Stomach (tissue), 9 donors: ENCODE results near the gene VSTM2B. TPM values are rescaled to one million over a fixed set of nuclear protein-coding genes. Genes with fewer than 3 reads are reported as not detected.

Source experiments
- DNase-seq, 2 donors: peaks; one replicate each; pipeline versions ENCODE4 v3.0.0 to v3.0.0-alpha.2; 2013 to 2019
- H3K27ac ChIP-seq, 5 donors: fragments of 200-600 bp in 4 of 5; sonication (generic) in 4 of 5; one replicate each; pipeline ENCODE4 v1.5.1; 2013 to 2019; ENCODE audit warnings: mild to moderate bottlenecking in 1 of 5, moderate library complexity in 1 of 5
- H3K27me3 ChIP-seq, 3 donors: fragments of 200-600 bp; sonication (generic); one replicate each; pipeline ENCODE4 v1.5.1; 2017 to 2019; ENCODE audit warnings: mixed run types in 1 of 3
- H3K36me3 ChIP-seq, 4 donors: fragments of 200-600 bp; sonication (generic); 1 replicate in 3 of 4; 2 replicates in 1 of 4; pipeline ENCODE4 v1.5.1; 2016 to 2019
- H3K4me1 ChIP-seq, 4 donors: fragments of 200-600 bp; sonication (generic); one replicate each; pipeline ENCODE4 v1.5.1; 2016 to 2019
- H3K4me3 ChIP-seq, 4 donors: fragments of 200-600 bp; sonication (generic) in 3 of 4; one replicate each; pipeline ENCODE4 v1.5.1; 2016 to 2019; ENCODE audit warnings: mild to moderate bottlenecking in 1 of 4
- H3K9me3 ChIP-seq, 4 donors: fragments of 200-600 bp; sonication (generic); one replicate each; pipeline ENCODE4 v1.5.1; 2016 to 2019
- EP300 ChIP-seq: sonication (generic); formaldehyde crosslinking; IDR thresholded peaks from one replicate; pipeline ENCODE4 v1.6.1; 2017; ENCODE audit warnings: antibody characterized with exemption
- POLR2A ChIP-seq, 4 donors: fragments of 450-650 bp; IDR thresholded peaks; one replicate each; pipeline ENCODE4 v1.6.1; 2016; ENCODE audit warnings: antibody characterized with exemption in 4 of 4, control low read depth in 2 of 4, mild to moderate bottlenecking in 1 of 4, moderate library complexity in 1 of 4
- POLR2AphosphoS5 ChIP-seq, 3 donors: sonication (generic); formaldehyde crosslinking; IDR thresholded peaks; one replicate each; pipeline ENCODE4 v1.6.1; 2016; ENCODE audit warnings: antibody characterized with exemption in 3 of 3
- WGBS, 5 donors: extraction: QIAGEN DNeasy Blood & Tissue Kit in 3 of 5; methylation state at CpG; one replicate each; pipeline versions ENCODE4 v1.1.5 to v1.1.7; 2013 to 2018; 5-methylcytosine and 5-hydroxymethylcytosine counted together
- intact Hi-C: fragments of 100-400 bp; cut with DNase I; formaldehyde crosslinking; loops from one replicate; pipeline ENCODE4 v1.15.1; 2023; ENCODE audit warnings: low total_unique reads
- polyA plus RNA-seq, 3 donors: library from polyadenylated mRNA; stranded (reverse); fragments of 200-250 nt; gene quantifications; one replicate each; pipeline ENCODE4 v1.2.3, GENCODE V29; 2013
- total RNA-seq, 5 donors: library from RNA; depleted of rRNA; stranded (reverse); fragments of >200 nt; gene quantifications; one replicate each; pipeline versions ENCODE4 v1.1.0 to v1.2.3, GENCODE V29; 2014 to 2016
- TF ChIP-seq, protein P1 (sequence below), 7 experiments: fragments of 450-650 bp in 4 of 7; fragments of 200-600 bp in 3 of 7; sonication (generic) in 3 of 7; IDR thresholded peaks; one replicate each; pipeline ENCODE4 v1.5.1; 2016 to 2019; ENCODE audit warnings: antibody characterized with exemption in 7 of 7, control low read depth in 2 of 7, mild to moderate bottlenecking in 1 of 7
- donor health status: healthy with polysubstance abuse.
- donor health status: Bipolar disorder and iron deficiency.
- donor health status: healthy.

The VSTM2B gene
- total and polyA plus RNA-seq, 8 donors = not detected

DNA sequence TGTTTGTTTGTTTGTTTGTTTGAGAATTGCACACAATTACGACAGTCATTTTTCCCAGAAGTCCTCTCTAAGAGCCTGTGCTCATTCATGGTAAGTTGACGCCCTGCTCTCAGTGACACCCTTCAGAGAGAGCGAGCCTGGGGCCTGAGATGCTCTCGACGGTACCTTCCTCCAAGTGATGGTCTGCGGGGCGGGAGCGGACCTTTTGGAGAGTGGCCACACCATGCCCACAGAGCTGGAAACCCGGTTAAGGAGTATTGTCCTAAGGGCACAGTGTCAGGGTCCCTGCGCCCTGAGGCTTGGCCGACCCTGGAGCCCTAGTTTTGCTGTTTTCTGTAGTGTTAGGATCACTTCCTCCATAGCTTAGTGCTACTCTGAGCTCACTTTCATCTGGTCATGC, 83.8 kb downstream of the VSTM2B start:
- no peaks in the 10 kb centered on the region for H3K27me3 ChIP-seq
- H3K27ac ChIP-seq = no peak overlapping the region
- peaks cover 47 to 62% (median 57%) of the 10 kb centered on the region in 4 donors for H3K36me3 ChIP-seq
- peaks cover 14 to 33% (median 27%) of the 10 kb centered on the region in 4 donors for H3K4me1 ChIP-seq
- 89 to 95% (median 93%) methylated on average over 11 of the region's 11 CpGs for WGBS, 5 donors
- intact Hi-C loops = loop anchor here (5.0 kb wide), 1 partner anchor 103 kb away; no protein-coding TSS in a partner anchor
- DNase-seq = no peak
- H3K9me3 ChIP-seq = no peaks in the 10 kb centered on the region
- no peak for TF ChIP-seq POLR2AphosphoS5 (IDR thresholded peaks at IDR 0.05)
- TF ChIP-seq, protein P1, sequence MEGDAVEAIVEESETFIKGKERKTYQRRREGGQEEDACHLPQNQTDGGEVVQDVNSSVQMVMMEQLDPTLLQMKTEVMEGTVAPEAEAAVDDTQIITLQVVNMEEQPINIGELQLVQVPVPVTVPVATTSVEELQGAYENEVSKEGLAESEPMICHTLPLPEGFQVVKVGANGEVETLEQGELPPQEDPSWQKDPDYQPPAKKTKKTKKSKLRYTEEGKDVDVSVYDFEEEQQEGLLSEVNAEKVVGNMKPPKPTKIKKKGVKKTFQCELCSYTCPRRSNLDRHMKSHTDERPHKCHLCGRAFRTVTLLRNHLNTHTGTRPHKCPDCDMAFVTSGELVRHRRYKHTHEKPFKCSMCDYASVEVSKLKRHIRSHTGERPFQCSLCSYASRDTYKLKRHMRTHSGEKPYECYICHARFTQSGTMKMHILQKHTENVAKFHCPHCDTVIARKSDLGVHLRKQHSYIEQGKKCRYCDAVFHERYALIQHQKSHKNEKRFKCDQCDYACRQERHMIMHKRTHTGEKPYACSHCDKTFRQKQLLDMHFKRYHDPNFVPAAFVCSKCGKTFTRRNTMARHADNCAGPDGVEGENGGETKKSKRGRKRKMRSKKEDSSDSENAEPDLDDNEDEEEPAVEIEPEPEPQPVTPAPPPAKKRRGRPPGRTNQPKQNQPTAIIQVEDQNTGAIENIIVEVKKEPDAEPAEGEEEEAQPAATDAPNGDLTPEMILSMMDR (IDR thresholded peaks at IDR 0.05) = no peak
- TF ChIP-seq EP300 = no peak
- TF ChIP-seq POLR2A (IDR thresholded peaks at IDR 0.05) = no peak
- H3K4me3 ChIP-seq = no peak overlapping the region

DNA sequence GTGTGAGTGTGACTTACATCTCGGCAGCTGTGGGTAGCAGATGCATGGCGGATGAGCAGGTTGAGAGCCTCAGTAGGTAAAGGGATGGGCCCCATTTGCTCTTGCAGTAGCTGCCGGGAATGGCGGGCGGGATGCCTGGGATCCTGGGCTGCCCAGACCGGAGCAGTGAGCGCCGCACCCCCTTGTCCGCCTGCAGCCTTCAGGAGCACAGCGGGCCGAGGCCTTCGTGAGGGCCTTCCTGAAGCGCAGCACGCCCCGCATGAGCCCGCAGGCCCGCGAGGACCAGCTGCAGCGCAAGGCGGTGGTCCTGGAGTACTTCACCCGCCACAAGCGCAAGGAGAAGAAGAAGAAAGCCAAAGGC, 84.4 kb downstream of the VSTM2B start:
- H3K9me3 ChIP-seq = no peaks in the 10 kb centered on the region
- 80 to 90% (median 86%) methylated on average over 22 of the region's 22 CpGs for WGBS, 5 donors
- no peak for DNase-seq
- peaks cover 9 to 29% (median 25%) of the 10 kb centered on the region in 4 donors for H3K4me1 ChIP-seq
- intact Hi-C loops = loop anchor here (5.0 kb wide), 1 partner anchor 102 kb away; no protein-coding TSS in a partner anchor
- H3K27me3 ChIP-seq = no peaks in the 10 kb centered on the region
- H3K36me3 ChIP-seq = peaks cover 47 to 67% (median 63%) of the 10 kb centered on the region in 4 donors
- H3K27ac ChIP-seq = no peak overlapping the region
- H3K4me3 ChIP-seq = no peak overlapping the region
- TF ChIP-seq POLR2AphosphoS5 (IDR thresholded peaks at IDR 0.05) (no peak), POLR2A (IDR thresholded peaks at IDR 0.05) (no peak), EP300 (no peak)
- TF ChIP-seq, protein P1 (IDR thresholded peaks at IDR 0.05) = no peak

DNA sequence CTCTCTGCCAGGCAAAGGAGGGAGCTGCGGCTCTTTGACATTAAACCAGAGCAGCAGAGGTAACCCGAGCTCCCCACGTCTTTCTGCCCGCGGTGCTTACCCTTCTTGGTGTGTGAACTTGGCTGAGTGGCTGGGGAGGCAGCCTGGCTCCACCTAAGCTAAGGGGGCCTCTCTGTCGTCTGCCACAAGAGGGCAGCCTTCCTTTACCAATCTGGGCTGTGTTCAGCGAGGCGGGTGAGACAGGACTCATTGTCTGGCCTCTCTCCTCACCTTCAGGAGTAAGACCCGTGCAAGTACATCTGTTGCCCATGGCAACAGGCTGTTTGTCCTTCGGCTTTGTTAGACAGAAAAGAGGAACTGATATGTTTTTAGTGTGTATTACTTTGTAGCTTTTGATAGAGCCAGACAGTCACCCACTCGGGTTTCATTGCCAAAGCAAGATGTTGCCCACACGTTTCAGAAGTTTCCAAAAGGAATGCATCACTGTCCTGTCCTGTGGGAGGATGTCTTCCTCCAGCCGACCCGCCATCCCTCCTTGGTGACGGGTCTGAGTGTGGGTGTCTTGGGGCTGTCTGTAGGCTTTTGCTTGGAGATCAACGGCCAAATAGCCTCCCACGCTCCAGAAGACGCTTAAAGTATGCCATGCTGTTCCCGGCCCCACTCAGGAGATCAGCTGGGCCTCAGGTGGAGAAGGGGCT, 84.9 kb downstream of the VSTM2B start:
- no peaks in the 10 kb centered on the region for H3K9me3 ChIP-seq
- H3K27ac ChIP-seq = no peak overlapping the region
- peak; percentile 85 to 93 for DNase-seq
- 35 to 44% (median 38%) methylated on average over 14 to 19 of the region's 19 CpGs for WGBS, 5 donors
- intact Hi-C loops = loop anchor here (5.0 kb wide), 1 partner anchor 102 kb away; no protein-coding TSS in a partner anchor
- H3K4me3 ChIP-seq = no peak overlapping the region
- TF ChIP-seq EP300 = no peak
- TF ChIP-seq, protein P1 (IDR thresholded peaks at IDR 0.05) = peak in 5 of 7 experiments; percentile 73 to 91 (median 76)
- TF ChIP-seq POLR2A (IDR thresholded peaks at IDR 0.05) = no peak
- TF ChIP-seq POLR2AphosphoS5 (IDR thresholded peaks at IDR 0.05) = peak in 2 of 3 donors; percentile 28 to 55
- peaks cover 51 to 73% (median 68%) of the 10 kb centered on the region in 4 donors for H3K36me3 ChIP-seq
- no peaks in the 10 kb centered on the region for H3K27me3 ChIP-seq
- peaks cover 6 to 24% (median 21%) of the 10 kb centered on the region in 4 donors for H3K4me1 ChIP-seq

DNA sequence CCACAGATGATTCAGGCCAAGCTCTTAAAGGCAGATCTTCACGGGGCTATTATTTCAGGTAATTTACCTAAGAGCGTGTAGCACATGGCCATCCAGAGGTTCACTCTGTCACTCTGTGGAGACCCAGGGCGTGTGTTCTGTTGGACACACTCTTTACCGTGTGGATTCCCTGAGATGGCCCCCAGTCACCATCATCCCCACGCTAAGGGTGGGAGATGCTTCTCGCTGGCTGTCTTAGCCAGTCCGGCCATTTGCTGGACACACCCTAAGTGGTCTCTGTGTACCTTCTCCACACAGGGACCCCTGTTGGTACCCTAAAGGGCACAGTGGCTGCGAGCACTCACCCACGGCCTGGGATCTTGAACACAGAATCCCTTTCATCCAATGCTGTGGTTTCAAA, 86.3 kb downstream of the VSTM2B start:
- Histone ChIP-seq H3K36me3 (peaks cover 59 to 85% (median 79%) of the 10 kb centered on the region in 4 donors), H3K27me3 (no peaks in the 10 kb centered on the region), H3K4me1 (peaks cover under 1 to 18% (median 14%) of the 10 kb centered on the region in 4 donors), H3K9me3 (no peaks in the 10 kb centered on the region), H3K27ac (no peak overlapping the region), H3K4me3 (no peak overlapping the region)
- WGBS, 5 donors = 93 to 95% (median 94%) methylated on average over 9 of the region's 9 CpGs
- TF ChIP-seq EP300 (no peak), POLR2AphosphoS5 (IDR thresholded peaks at IDR 0.05) (no peak), POLR2A (IDR thresholded peaks at IDR 0.05) (no peak)
- TF ChIP-seq, protein P1 (IDR thresholded peaks at IDR 0.05) = no peak
- DNase-seq = no peak
- intact Hi-C loops = loop anchor here (5.0 kb wide), 1 partner anchor 100 kb away; no protein-coding TSS in a partner anchor
